NCI-H446 (cell line): ENCODE results near the gene TGFB2.
"Not testable (repeated sequence)": the region's sequence is repeated elsewhere in the genome, so short reads cannot be mapped to it uniquely, and the experiment has no call there.

ENCODE experiments used
- DNase-seq, 2 experiments: peaks; one replicate each; lab custom pipeline; 2025; lab: John Stamatoyannopoulos, UW

The TGFB2 gene

DNA sequence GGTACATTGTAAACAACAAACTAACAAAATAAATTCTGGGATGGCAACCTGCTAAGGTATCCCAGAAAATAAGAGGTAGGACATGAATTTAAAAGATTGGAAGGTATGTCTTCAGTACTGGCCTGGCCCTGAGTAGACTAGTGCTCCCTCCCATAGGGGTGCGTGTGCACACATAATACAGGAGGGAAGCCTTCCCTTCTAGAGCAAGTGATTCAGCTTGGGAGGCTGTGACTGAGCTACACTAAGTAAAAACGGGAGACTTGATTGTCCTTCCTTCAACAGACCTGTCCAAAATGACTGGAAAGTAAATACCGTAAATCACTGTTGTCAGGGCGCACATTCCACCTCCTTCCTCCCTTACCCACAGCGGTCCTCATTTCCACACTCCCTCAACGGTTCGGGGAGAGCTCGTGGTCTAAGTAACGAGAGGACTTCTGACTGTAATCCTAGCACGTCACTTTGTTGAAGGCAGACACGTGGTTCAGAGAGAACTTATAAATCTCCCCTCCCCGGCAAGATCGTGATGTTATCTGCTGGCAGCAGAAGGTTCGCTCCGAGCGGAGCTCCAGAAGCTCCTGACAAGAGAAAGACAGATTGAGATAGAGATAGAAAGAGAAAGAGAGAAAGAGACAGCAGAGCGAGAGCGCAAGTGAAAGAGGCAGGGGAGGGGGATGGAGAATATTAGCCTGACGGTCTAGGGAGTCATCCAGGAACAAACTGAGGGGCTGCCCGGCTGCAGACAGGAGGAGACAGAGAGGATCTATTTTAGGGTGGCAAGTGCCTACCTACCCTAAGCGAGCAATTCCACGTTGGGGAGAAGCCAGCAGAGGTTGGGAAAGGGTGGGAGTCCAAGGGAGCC is at the start of gene TGFB2:
Gene TGFB2, plus strand, starts transcription at position 523 of the 859 bp plus-strand sequence. CDS start 1,366 bp downstream, outside the sequence.
- no peak for DNase-seq

DNA sequence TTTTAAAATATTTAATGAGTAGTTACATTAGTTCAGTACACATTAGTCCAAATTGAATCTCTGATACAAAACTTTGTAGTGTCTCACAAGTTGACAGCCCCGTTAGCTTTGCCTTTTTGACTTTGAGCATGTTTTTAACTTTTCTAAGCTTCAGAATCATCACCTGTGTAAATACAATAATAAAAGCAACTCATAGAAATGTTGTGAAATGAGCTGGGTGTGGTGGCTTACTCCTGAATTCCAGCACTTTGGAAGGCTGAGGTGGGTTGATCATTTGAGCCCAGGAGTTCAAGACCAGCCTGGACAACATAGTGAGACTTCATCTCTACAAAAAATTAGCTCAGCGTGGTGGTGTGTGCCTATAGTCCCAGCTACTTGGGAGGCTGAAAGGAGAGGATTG is 49.0 kb upstream of the TGFB2 start:
- no peak for DNase-seq

DNA sequence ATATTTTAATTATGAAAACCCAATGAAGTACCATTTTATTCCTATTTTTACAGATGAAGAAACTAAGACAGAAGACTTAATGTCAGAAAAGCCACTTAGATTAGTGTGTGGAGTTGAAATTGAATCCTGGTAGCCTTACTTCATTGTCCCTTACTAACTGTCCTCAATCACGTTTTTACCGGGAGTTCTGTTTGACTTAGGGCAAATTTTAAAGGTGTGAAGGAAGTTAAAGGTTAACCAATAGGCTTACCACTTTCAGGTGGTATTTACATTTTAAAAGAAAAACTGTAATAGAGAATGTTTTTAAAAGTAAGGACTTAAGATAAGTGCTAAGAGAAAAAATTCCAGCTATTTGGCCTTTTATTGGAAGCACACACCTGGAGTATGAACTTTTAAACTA is 47.7 kb upstream of the TGFB2 start:
- no peak for DNase-seq

DNA sequence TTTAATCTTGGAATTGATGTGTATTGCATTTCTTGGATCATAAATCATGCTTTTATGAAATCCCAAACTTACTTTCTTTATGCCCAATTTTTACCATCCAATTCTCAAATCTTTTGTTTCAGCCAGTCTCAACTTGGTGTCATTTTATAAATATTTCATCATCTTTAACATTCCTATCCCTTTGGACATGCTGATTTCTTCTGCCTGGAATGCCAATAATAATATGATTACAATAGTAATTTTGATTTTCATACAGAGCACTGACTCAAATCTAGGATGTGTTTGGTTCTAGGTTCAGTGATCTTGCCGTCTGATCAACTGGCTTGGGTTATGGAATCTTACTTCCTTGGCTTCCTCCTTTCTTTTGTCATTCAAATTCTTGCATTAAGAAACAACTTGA is 47.3 kb upstream of the TGFB2 start:
- no peak for DNase-seq

DNA sequence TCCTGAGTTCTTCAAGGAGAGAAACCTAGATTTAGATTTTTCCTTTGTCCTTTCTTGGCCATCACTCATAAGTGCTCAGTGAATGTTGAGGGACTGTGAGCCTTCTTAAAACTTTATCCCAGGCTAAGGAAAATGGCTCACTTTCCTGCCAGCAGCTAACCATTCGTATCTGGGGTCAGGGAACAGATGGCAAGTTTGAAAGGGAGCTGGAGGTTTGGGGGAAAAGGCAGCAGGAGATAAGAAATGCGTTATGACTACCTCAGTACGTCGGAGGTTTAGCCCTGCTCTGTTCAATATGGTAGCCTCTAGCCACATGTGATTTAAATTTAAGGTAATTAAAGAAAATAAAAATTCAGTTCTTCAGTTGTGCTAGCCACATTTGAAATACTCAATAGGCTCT is 46.7 kb upstream of the TGFB2 start:
- DNase-seq = no peak

DNA sequence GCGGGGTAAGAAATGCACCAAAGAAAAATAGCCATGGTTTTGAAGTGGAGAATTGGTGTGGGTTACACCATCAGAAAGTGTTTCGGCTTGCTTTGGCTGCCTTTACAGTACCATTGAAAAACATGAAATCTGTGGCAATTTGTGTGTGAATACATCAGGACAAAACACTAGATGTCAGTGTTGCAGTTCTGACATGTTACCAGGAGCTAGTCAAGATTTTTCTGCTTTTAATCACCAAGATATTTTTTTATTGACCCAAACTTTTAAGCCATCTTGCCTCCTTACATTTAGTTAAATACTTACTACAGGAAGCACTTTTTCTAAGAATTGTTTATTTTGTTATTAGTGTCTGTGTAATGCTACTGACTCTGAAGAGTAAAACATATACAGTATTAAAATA is 45.7 kb upstream of the TGFB2 start:
- peak in 1 of 2 experiments; percentile 54 for DNase-seq

DNA sequence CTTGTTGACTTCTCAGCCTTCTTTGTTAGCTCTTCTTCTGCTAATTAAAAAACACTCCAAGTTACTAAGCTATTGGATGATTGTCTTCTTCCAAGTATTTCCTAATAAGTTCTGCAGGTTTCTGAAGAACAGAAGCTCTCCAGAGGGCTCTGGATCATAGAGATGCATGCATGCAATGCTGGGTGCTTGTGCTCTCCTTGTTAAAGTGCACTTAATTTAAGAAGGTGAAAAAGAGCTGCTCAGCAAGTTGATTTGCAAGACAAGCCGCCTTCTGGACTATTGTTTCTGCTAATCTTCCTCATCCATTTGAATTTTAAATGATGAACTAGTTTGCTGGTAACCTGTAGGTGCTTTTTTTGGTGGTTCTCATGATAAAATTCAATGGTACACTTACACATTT is 43.9 kb upstream of the TGFB2 start:
- no peak for DNase-seq

DNA sequence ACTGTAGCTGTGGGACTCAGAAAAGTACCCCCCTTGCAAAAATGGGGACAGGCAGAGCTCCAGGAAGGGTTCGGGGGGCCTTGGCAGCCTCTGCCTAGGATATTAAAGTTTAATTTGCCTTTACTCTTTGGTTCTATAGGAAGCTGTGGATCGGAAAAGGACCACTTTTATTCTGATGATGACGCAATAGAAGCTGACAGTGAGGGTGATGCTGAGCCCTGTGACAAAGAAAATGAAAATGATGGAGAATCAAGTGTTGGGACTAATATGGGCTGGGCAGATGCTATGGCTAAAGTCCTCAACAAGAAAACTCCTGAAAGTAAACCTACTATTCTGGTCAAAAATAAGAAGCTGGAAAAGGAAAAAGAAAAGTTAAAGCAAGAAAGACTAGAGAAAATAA is 43.0 kb upstream of the TGFB2 start:
- no peak for DNase-seq

DNA sequence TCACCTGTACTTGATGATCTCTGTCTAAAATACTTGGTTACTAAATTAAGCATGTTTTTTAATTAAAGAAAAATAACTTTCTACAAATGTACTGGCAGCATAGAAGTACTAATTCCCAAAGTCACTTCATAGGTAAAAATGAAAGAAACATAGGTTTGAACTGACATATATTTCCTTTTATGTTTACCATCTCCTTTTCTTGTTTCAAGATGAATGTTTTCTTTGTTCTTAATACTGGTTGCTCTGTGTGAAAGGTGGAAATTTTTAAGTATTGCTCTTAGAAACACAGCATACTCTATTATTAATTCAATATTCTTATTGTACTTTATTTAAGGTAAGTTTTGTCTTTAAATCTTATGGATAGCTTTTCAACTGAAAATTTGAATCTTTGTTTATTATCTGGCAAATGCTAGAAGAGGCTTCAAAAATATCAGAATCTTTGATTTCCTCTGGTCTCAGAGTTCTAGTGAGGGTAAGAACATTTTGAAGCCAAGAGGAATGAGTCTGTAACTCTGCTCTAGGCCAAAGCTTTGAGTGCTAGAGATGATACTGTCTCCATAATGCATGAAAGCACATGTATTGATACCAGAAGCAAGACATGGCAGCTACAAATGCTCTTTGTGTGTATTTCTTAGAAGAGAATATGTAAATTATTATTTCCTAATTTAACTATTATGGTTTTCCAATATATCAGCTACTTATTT is 41.8 kb upstream of the TGFB2 start:
- no peak for DNase-seq

DNA sequence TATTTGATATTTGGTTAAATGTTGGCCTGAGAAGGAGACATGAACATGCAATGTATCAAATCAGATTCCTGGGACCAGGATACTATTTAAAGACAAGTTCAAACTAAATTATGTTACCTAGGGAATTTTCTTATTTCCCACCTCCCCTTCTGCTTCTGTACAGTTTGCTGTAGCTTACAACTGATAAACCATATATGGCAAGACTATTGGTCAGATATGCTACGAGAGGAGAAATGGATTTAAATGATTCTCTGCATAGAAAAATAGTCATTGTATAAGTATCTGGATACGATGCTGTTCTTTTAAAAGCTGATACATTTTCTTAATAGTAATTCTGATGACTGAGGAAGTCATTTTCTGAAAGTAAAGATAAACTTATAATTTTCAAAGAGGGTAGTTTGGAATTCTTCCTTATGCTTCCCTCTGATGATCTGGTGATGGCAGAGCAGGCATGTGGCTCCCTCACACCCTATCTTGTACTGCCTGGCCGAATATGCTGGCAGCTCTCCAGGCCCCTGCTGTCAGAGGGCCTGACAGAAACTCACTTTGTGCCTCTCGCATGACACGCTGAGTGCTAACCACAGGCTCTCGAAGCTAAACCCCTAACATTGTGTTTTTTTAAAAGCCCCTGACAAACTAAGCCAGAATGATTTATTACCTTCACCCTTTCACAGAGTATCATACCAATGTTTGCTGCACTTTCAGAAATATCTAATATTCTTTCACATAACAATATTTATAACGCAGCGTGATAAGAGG is 40.7 kb upstream of the TGFB2 start:
- DNase-seq = peak; percentile 33 to 67

DNA sequence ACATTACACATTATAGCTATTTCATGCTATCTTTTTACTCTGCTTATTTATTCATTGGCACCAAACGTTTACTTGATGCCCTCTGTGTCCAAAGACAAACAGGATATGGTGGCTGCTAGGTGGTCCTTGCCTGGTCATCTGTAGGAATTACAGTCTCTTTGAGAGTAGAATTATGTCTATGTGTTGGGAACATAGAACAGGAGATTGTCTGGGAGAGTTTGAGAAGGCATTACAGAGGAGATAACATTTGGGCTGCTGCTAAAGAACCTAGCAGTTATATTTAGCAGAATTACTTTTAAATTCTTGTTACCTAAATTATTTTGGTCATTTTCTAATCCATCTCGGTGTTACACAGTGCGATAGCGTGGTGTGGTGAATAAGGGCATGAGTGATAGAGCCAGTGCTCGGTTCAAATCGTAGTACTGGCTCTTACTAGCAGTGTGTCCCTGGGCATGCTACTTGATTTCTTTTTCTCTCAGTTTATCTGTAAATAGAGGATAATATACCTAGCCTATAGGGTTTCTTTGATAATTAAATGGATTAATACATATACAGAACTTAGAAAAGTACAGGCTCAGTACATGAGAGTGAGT is 39.6 kb upstream of the TGFB2 start:
- DNase-seq = no peak

DNA sequence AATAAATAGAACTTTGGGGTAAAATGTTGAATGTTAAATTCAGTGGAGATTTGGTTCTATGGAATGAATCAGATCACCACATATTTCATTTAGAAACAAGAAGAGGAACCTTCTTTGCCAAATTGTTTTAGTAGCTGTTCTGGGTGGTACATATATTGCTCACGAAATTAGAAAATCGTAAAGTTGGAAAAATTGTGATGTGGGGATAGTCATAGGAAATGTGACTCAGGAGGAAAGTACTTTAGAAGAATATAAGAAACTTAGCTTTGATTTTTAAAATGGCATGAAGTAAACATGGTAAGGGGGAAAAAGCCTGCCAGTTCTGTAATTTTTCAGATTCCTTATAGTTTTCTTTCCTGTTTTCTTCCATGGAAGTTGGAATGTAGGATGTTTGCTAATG is 32.6 kb upstream of the TGFB2 start:
- no peak for DNase-seq

DNA sequence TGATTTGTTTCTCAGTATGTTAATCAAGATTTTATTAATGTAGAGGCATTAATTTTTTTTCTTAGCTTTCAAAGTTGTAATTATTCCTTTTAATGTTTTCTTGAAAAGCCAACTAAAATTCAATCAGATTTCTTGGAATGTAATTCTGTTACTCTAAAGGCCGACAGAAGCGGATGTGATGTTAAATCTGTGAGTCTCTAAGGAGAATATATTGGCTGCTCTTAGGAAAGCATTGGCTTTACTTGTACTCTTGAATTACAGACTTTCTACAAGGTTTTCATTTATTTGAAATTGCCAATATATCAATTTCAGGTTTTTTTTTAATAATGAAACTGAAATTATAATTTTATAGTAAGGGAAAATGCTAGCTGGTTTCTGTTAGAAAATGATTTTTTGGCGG is 30.8 kb upstream of the TGFB2 start:
- no peak for DNase-seq

DNA sequence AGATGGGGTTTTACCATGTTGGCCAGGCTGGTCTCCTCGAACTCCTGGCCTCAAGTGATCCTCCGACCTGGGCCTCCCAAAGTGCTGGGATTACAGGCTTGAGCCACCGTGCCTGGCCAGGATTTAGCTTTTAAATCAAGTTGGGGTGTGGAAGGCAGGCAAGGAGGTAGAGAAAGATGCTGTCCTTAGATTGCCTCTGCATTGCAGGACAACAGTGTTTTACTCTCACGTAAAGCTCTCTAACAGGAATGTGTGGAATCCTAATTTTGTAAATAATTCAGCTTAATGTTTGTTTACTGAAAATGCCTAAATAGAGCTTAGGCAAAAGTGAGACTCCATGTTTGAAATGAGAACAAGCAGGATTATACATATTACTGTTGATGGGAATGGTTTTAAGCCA is 29.5 kb upstream of the TGFB2 start:
- DNase-seq = no peak

DNA sequence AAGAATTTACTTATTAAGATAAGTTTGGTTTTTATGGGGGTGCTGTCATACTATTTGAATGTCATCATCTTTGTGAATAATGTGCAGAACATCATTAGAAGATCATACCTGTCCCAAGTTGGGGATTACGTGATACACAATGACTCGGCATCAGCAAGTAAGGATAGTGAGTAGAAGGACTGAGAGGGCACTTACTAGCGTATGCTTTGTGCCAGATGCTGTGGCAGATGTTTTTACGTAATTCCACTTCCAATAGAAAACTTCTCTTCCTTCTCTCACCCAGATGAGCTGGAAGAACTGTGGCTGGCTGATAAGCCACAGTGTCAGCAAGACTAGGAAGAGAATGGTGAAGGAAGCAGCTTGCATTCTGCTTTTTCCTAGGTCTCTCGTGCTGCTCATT is 28.1 kb upstream of the TGFB2 start:
- no peak for DNase-seq

DNA sequence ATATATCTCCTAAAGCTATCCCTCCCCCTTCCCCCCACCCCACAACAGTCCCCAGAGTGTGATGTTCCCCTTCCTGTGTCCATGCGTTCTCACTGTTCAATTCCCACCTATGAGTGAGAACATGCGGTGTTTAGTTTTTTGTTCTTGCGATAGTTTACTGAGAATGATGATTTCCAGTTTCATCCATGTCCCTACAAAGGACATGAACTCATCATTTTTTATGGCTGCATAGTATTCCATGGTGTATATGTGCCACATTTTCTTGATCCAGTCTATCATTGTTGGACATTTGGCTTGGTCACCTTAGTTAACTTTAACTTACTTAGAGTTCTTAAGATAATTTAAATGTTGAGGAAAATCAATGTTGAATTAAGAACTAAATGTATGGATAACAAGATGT is 25.0 kb upstream of the TGFB2 start:
- DNase-seq = not testable (repeated sequence)

DNA sequence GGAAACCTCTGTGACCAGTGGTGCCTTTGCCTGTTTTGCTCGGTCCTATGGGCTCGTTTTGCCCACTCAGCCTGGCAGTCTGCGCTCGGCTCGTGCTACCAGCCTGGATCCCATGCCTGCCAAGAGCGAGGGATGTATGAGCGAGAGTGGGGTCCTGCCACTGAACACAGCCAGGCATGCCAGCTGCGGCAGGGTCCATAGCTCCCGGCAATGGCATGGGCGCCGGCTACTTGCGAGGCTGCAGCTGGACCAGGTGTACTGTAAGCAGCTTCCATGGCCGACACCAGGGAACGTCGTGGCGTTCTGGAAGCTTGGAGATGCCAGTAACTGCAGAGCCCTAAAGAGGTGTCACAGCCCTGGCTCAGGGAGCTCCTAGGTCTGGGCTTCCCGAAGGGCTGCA is 22.4 kb upstream of the TGFB2 start:
- DNase-seq = no peak

DNA sequence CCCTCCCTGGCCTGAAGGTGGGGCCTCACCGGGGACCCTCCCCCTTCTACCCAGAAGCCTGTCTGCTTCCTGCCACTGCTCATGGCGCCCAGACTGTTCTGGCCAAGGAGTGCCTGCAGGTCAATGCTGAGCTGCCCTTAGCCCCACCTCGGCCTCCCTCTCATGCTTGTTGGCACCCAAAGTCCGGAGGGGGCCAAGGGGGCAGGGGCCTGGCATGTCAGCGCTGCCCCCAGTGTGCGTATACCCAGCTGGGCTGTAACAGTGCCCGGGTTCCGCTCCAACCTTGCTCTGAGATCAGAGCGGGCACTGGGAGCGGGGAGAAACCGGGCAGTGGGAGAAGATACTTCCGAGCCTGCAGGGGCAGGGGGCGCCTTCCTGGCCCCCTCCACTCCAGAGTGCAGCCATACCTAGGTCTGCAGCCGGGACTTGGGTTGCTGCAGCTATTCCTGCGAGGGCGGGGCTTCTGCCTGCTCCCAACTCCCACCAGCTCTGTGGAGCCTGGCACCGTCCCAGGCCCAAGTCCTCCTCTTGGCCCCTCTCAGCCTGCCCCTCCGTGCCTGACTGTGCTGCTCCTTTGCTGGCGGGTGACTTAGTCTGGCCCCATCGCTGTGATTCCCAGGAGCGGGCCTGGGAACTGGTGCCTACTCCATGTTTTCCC is 21.4 kb upstream of the TGFB2 start:
- DNase-seq = no peak

DNA sequence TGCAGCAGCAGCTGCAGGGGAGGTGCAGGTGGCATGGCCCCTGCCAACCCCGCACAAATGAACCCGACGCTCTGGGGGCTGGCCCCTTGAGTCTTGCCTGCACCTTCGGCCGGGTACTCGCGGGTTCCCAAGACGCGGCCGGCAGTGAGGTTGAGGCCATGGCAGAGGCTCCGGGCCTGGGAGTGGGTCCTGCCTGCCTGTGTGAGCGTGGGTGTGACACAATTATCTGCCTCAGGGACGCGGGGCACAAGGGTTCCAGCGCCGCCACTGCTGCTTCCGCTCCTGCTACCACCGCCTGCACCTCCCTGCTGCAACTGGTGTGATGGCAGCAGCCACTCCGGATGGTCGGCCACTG is 20.9 kb upstream of the TGFB2 start:
- no peak for DNase-seq

DNA sequence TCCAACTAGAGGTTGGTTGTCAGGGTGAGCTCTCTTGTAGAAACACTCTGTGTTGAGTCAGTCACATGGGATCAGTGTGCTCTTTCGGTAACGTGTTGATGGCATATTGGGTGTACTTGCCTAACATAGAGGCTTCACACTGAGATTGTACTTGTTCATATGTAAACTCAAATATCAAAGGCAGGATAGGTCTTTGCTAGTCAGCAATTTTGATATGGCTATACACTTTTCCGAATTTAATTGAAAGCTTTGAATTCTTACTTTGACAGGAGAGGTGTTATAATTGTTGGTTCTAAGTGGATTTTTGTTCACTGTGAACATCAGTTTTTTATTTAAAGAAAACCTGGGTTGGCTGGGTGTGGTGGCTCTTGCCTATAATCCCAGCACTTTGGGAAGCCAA is 16.4 kb upstream of the TGFB2 start:
- no peak for DNase-seq

DNA sequence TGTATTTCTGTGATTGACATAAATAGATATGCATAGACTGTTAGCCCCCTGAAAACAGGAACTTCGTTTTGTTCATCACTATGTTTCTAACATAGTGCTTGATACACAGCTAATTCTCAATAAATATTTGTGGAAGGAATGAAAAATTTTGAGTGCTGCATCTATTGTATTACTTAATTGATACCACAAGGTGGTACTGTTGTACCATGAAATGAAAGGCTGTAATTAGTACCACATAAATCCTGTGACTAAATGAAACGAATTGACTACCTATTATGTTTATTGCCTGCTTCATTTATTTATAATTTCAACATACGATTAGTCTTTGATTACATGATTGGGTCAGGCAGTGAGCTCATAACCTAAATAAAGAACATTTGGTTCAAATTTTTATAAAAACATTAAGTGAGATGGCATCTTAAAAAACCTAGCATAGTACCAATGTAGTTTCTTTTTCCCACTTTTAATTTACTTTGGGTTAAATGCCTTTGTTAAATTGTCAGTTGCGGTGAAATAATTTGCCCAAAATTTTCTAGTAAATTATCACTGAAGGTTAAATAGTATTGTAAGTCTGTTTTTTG is 15.0 kb upstream of the TGFB2 start:
- peak; percentile 12 to 56 for DNase-seq

DNA sequence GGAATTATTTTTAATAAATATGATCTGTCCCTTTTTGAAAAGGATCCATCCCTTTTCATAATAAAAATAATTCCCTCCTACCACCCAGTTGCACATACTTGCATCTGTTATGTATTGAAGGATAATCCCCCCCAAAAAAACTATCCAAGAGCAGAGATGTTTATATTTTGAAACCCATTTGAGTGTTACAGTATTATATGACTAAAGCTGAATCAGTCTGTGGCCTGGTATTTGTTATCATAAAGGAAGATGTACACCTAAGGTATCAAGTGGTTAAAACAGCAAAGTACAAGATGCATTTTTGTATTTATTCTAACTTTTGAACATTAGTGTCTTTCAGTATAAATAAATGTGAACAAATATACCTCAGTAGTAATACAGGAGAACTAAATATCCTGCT is 12.7 kb upstream of the TGFB2 start:
- DNase-seq = no peak
